Prostate gland (tissue), 2 donors: Measurements from ENCODE around the gene HDAC6.

Source experiments
- POLR2AphosphoS5 ChIP-seq: sonication (generic); formaldehyde crosslinking; IDR thresholded peaks from one replicate; pipeline ENCODE4 v1.6.1; 2017; ENCODE audit warnings: antibody characterized with exemption
- TF ChIP-seq, protein P1 (sequence below), 4 experiments: fragments of 200-600 bp in 2 of 4; fragments of 450-650 bp in 2 of 4; sonication (generic) in 2 of 4; IDR thresholded peaks; 1 replicate in 3 of 4; 2 replicates in 1 of 4; pipeline ENCODE4 v1.5.1; 2016 to 2019; ENCODE audit warnings: antibody characterized with exemption in 4 of 4, mild to moderate bottlenecking in 2 of 4, moderate library complexity in 2 of 4

DNA sequence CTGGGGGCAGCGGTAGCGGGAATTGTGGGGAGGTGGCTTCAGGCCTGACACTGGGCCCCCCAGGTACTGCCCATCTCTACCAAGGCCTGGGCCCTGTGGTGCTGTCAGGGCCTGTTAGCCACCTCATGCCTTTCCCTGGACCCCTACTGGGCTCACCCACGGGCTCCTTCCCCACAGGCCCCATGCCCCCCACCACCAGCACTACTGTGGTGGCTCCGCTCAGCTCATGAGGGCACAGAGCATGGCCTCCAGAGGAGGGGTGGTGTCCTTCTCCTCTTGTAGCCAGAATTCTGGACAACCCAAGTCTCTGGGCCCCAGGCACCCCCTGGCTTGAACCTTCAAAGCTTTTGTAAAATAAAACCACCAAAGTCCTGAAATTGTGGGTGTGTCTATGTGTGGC, 7.9 kb upstream of the HDAC6 start:
- TF ChIP-seq, protein P1, sequence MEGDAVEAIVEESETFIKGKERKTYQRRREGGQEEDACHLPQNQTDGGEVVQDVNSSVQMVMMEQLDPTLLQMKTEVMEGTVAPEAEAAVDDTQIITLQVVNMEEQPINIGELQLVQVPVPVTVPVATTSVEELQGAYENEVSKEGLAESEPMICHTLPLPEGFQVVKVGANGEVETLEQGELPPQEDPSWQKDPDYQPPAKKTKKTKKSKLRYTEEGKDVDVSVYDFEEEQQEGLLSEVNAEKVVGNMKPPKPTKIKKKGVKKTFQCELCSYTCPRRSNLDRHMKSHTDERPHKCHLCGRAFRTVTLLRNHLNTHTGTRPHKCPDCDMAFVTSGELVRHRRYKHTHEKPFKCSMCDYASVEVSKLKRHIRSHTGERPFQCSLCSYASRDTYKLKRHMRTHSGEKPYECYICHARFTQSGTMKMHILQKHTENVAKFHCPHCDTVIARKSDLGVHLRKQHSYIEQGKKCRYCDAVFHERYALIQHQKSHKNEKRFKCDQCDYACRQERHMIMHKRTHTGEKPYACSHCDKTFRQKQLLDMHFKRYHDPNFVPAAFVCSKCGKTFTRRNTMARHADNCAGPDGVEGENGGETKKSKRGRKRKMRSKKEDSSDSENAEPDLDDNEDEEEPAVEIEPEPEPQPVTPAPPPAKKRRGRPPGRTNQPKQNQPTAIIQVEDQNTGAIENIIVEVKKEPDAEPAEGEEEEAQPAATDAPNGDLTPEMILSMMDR (IDR thresholded peaks at IDR 0.05), result no peak
- no peak for TF ChIP-seq POLR2AphosphoS5
